DOHH2 (cell line): ENCODE results near the gene DIS3L.
A peak's percentile ranks its signal among the peaks of the same experiment; 100 is the strongest.
"Not testable (repeated sequence)": the region's sequence is repeated elsewhere in the genome, so short reads cannot be mapped to it uniquely, and the experiment has no call there.

Experiments used
- H3F3A ChIP-seq: fragments of 200-600 bp; sonication (generic), shearing (Covaris generic); 2 replicates; pipeline ENCODE4 v1.6.0; 2016; ENCODE audit warnings: antibody characterized with exemption, mild to moderate bottlenecking; ENCODE audit not compliant: control insufficient read depth, insufficient read depth
- H3K27ac ChIP-seq: fragments of 200-600 bp; sonication (generic); 2 replicates; pipeline ENCODE4 v1.5.1; 2014; ENCODE audit warnings: low read depth, mild to moderate bottlenecking, low read length, moderate library complexity
- H3K27me3 ChIP-seq: fragments of 200-600 bp; sonication (generic); 2 replicates; pipeline ENCODE4 v1.6.1; 2014; ENCODE audit warnings: mild to moderate bottlenecking, low read length, mixed read lengths; ENCODE audit not compliant: control insufficient read depth
- H3K36me3 ChIP-seq: fragments of 200-600 bp; sonication (generic); 2 replicates; pipeline ENCODE4 v1.6.1; 2014; ENCODE audit warnings: mild to moderate bottlenecking, low read length, moderate library complexity, mixed read lengths; ENCODE audit not compliant: control insufficient read depth
- H3K4me1 ChIP-seq: fragments of 200-600 bp; sonication (generic); 2 replicates; pipeline ENCODE4 v1.6.1; 2014; ENCODE audit warnings: mild to moderate bottlenecking, low read length, mixed read lengths; ENCODE audit not compliant: control insufficient read depth
- H3K4me2 ChIP-seq: fragments of 200-600 bp; sonication (generic); 2 replicates; pipeline ENCODE4 v1.6.0; 2014; ENCODE audit warnings: mild to moderate bottlenecking, low read length, moderate library complexity
- H3K4me3 ChIP-seq: fragments of 200-600 bp; sonication (generic); 2 replicates; pipeline ENCODE4 v1.5.1; 2014; ENCODE audit warnings: mild to moderate bottlenecking, low read length, mixed read lengths
- H3K79me2 ChIP-seq: fragments of 200-600 bp; sonication (generic); 2 replicates; pipeline ENCODE4 v1.6.1; 2014; ENCODE audit warnings: mild to moderate bottlenecking, low read length, mixed read lengths; ENCODE audit not compliant: control insufficient read depth
- H3K9me2 ChIP-seq: fragments of 200-600 bp; sonication (generic); replicated peaks from 2 replicates; pipeline ENCODE4 v1.6.1; 2014; ENCODE audit warnings: mild to moderate bottlenecking, low read length, mixed read lengths; ENCODE audit not compliant: control insufficient read depth
- H3K9me3 ChIP-seq: fragments of 200-600 bp; sonication (generic); 2 replicates; pipeline ENCODE4 v1.6.1; 2014; ENCODE audit warnings: antibody characterized with exemption, low read length, mixed read lengths; ENCODE audit not compliant: control insufficient read depth, insufficient read depth
- H4K20me1 ChIP-seq: fragments of 200-600 bp; sonication (generic); 2 replicates; pipeline ENCODE4 v1.6.0; 2014; ENCODE audit warnings: low read depth, mild to moderate bottlenecking, antibody characterized with exemption, low read length, moderate library complexity; ENCODE audit not compliant: control insufficient read depth, insufficient read depth
- CTCF ChIP-seq: fragments of 200-600 bp; sonication (generic); IDR thresholded peaks from one replicate; pipeline ENCODE4 v1.5.1; 2014; ENCODE audit warnings: antibody characterized with exemption, mild to moderate bottlenecking, low read depth, low read length; ENCODE audit not compliant: poor library complexity, severe bottlenecking
- EZH2phosphoT487 ChIP-seq: fragments of 200-600 bp; sonication (generic); IDR thresholded peaks from 2 replicates; pipeline ENCODE4 v1.6.1; 2017; ENCODE audit warnings: borderline replicate concordance, mild to moderate bottlenecking, antibody characterized with exemption, low read length, moderate library complexity, mixed read lengths

Gene DIS3L

GRCh38 chr15:66359740-66360139 is 66.4 kb downstream of the DIS3L start:
- H3K27me3 ChIP-seq = no peaks in the 10 kb centered on the region
- no peaks in the 10 kb centered on the region for H3K9me2 ChIP-seq
- H3K4me1 ChIP-seq = peaks cover 47% of the 10 kb centered on the region
- no peaks in the 10 kb centered on the region for H4K20me1 ChIP-seq
- H3K9me3 ChIP-seq = no peaks in the 10 kb centered on the region
- H3K4me3 ChIP-seq = peak overlapping the region; percentile 20
- H3K27ac ChIP-seq = peak overlapping the region; percentile 64
- TF ChIP-seq EZH2phosphoT487 = no peak
- TF ChIP-seq CTCF = no peak
- peaks cover 17% of the 10 kb centered on the region for H3K79me2 ChIP-seq
- H3F3A ChIP-seq = peaks cover 13% of the 10 kb centered on the region
- H3K4me2 ChIP-seq = peak overlapping the region; percentile 61
- H3K36me3 ChIP-seq = peaks cover 8% of the 10 kb centered on the region

GRCh38 chr15:66361745-66362460 is 68.5 kb downstream of the DIS3L start:
- Histone ChIP-seq H3K4me1 (peaks cover 36% of the 10 kb centered on the region), H3F3A (peaks cover 13% of the 10 kb centered on the region)
- H3K4me3 ChIP-seq, H3K36me3 ChIP-seq, H3K79me2 ChIP-seq, H3K27me3 ChIP-seq, H3K9me2 ChIP-seq, H4K20me1 ChIP-seq, H3K9me3 ChIP-seq, H3K4me2 ChIP-seq, H3K27ac ChIP-seq: not testable (repeated sequence)

GRCh38 chr15:66362776-66363175 is 69.4 kb downstream of the DIS3L start:
- no peak overlapping the region for H3K4me3 ChIP-seq
- H3K4me2 ChIP-seq = no peak overlapping the region
- TF ChIP-seq CTCF = no peak
- TF ChIP-seq EZH2phosphoT487 = no peak
- no peak overlapping the region for H3K27ac ChIP-seq
- no peaks in the 10 kb centered on the region for H4K20me1 ChIP-seq
- peaks cover 12% of the 10 kb centered on the region for H3F3A ChIP-seq
- no peaks in the 10 kb centered on the region for H3K9me2 ChIP-seq
- H3K4me1 ChIP-seq = peaks cover 27% of the 10 kb centered on the region
- H3K79me2 ChIP-seq = no peaks in the 10 kb centered on the region
- no peaks in the 10 kb centered on the region for H3K36me3 ChIP-seq
- H3K27me3 ChIP-seq = no peaks in the 10 kb centered on the region
- no peaks in the 10 kb centered on the region for H3K9me3 ChIP-seq

GRCh38 chr15:66364944-66365528 is 71.7 kb downstream of the DIS3L start:
- peaks cover 8% of the 10 kb centered on the region for H3F3A ChIP-seq
- H3K27ac ChIP-seq = no peak overlapping the region
- no peak for TF ChIP-seq CTCF
- TF ChIP-seq EZH2phosphoT487 = no peak
- no peaks in the 10 kb centered on the region for H3K36me3 ChIP-seq
- H3K27me3 ChIP-seq = no peaks in the 10 kb centered on the region
- no peaks in the 10 kb centered on the region for H3K9me3 ChIP-seq
- peaks cover 20% of the 10 kb centered on the region for H3K4me1 ChIP-seq
- no peaks in the 10 kb centered on the region for H3K79me2 ChIP-seq
- no peaks in the 10 kb centered on the region for H3K9me2 ChIP-seq
- H3K4me3 ChIP-seq = no peak overlapping the region
- H3K4me2 ChIP-seq = no peak overlapping the region
- no peaks in the 10 kb centered on the region for H4K20me1 ChIP-seq
